Coronary artery (tissue), 2 donors: ENCODE results near the gene COX6B2.

Experiments used
- DNase-seq: peaks from one replicate; pipeline ENCODE4 v3.0.0-alpha.2; 2017; ENCODE audit warnings: low spot score
- H3K27ac ChIP-seq, 2 donors: fragments of 200-600 bp; sonication (generic); one replicate each; pipeline ENCODE4 v1.5.1; 2016 to 2019
- H3K4me3 ChIP-seq: fragments of 200-600 bp; sonication (generic); 2 replicates; pipeline ENCODE4 v1.5.1; 2016; ENCODE audit warnings: mild to moderate bottlenecking, moderate library complexity
- CTCF ChIP-seq: fragments of 200-600 bp; sonication (generic); IDR thresholded peaks from one replicate; pipeline ENCODE4 v1.5.1; 2019; ENCODE audit warnings: antibody characterized with exemption

COX6B2 gene

GRCh38 chr19:55385724-55386492, 31.4 kb upstream of the COX6B2 start, which contains the start of gene RPL28:
RPL28 (plus strand) TSS chr19:55385932; CDS start chr19:55386358, 426 bp downstream.
- H3K4me3 ChIP-seq, result peak within 1 kb of the TSS; percentile 83
- DNase-seq, result peak; percentile 98

GRCh38 chr19:55384920-55385723, 30.6 kb upstream of the COX6B2 start:
- Histone ChIP-seq H3K27ac (peak overlapping the region; percentile 79 to 97), H3K4me3 (peak overlapping the region; percentile 83)
- no peak for TF ChIP-seq CTCF
- peak; percentile 95 for DNase-seq

More at GRCh38 chr19:55385724-55386492, 31.4 kb upstream of the COX6B2 start, which contains the start of gene RPL28:
- no peak for TF ChIP-seq CTCF
- peak within 1 kb of the TSS; percentile 79 to 97 for H3K27ac ChIP-seq

- DNase-seq, result no peak
- peak within 1 kb of the TSS; percentile 83 for H3K4me3 ChIP-seq
- no peak for TF ChIP-seq CTCF
- H3K27ac ChIP-seq, result peak within 1 kb of the TSS; percentile 79 to 97
Observed at GRCh38 chr19:55384131-55384919, 29.8 kb upstream of the COX6B2 start, which contains the start of gene TMEM238. TMEM238 (minus strand) TSS chr19:55384292; CDS start chr19:55384259, 33 bp downstream.

GRCh38 chr19:55383279-55384130, 29.0 kb upstream of the COX6B2 start:
- peak overlapping the region; percentile 83 for H3K4me3 ChIP-seq
- peak overlapping the region in 1 of 2 donors; percentile 97 for H3K27ac ChIP-seq
- DNase-seq, result no peak
- TF ChIP-seq CTCF, result no peak

GRCh38 chr19:55382522-55383054, 28.1 kb upstream of the COX6B2 start:
- TF ChIP-seq CTCF, result no peak
- no peak for DNase-seq
- no peak overlapping the region for H3K27ac ChIP-seq
- no peak overlapping the region for H3K4me3 ChIP-seq

GRCh38 chr19:55382013-55382412, 27.5 kb upstream of the COX6B2 start:
- no peak for TF ChIP-seq CTCF
- no peak overlapping the region for H3K27ac ChIP-seq
- no peak for DNase-seq
- no peak overlapping the region for H3K4me3 ChIP-seq
